HG03571 (cell line): ENCODE data around the gene ABCC2.
"Not testable (repeated sequence)": the region's sequence is repeated elsewhere in the genome, so short reads cannot be mapped to it uniquely, and the experiment has no call there.

Experiments used
- ATAC-seq: cut with Tn5 transposase; IDR thresholded peaks from one replicate; pipeline ENCODE4 v1.9.1; 2021; ENCODE audit not compliant: unreplicated experiment

ABCC2 gene

GRCh38 chr10:99888622-99889021 lies 106.2 kb downstream of the ABCC2 start:
- no peak for ATAC-seq

- no peak for ATAC-seq
These were observed 112.2 kb downstream of the ABCC2 start for GRCh38 chr10:99894613-99895012.

- ATAC-seq, result not testable (repeated sequence)
These were observed 112.6 kb downstream of the ABCC2 start for GRCh38 chr10:99895066-99895465.

- ATAC-seq, result no peak
These were observed 113.4 kb downstream of the ABCC2 start for GRCh38 chr10:99895867-99896266.
